HG03460 (cell line): ENCODE measurements around the gene RNF2.

ENCODE experiments used
- ATAC-seq: cut with Tn5 transposase; IDR thresholded peaks from one replicate; pipeline ENCODE4 v1.9.1; 2021; ENCODE audit not compliant: unreplicated experiment

Gene RNF2

GRCh38 chr1:185091480-185091879 lies 46.1 kb downstream of the RNF2 start:
- ATAC-seq = no peak

DNA sequence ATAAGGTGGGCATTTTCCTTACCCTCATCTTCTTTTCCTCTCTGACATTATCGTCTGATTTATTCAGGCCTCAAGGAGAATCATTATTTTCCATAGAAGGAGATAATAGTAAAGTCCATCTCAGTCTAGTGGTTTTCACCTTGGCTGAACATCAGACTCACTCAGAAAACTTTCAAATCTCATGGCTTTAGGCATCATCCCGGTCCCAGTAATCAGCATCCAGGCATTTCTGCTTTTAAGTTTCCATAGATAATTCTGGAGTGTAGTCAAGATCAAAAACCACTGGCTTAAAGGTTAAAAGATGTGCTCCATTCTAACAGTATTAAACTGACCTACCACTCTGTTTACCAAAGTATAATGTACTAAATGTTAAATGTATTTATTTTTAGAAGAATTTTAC lies 49.4 kb downstream of the RNF2 start:
- no peak for ATAC-seq

DNA sequence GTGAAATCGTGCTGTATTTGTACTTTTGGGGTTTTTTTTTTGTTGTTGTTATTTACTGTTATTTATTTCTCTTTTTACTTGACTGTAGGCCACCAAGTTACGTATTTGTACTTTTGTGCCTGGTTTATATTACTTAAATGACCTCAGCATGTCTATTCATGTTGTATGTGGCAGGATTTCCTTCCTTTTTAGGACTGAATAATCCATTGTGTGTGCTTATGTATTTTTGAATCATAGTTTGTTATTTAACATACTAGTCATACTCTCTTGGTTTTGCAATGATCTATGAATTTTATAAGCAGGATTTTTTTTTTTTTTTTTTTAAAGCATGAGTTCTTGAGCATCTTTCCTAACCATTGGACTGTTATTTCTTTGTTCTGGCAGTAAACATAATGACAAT lies 51.2 kb downstream of the RNF2 start:
- no peak for ATAC-seq

DNA sequence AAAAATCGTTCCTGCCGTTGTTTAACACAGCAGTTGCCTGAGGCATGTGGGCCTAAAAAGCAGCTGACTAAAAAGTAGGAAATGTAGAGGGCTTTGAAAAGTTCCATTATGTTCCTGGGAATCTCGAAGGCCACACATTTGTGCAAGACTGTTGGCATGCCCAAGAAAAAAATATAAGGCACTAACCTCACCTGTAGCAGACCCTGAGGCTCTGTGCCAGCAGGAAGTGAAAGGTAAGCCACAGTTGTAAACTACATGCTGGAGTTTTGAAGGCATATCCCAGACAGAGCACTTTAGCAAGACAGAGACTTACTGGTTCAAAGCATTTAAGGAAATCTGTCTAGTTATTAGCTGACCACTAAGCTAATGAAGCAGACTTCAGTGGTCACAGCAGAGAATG lies 58.7 kb downstream of the RNF2 start:
- no peak for ATAC-seq

DNA sequence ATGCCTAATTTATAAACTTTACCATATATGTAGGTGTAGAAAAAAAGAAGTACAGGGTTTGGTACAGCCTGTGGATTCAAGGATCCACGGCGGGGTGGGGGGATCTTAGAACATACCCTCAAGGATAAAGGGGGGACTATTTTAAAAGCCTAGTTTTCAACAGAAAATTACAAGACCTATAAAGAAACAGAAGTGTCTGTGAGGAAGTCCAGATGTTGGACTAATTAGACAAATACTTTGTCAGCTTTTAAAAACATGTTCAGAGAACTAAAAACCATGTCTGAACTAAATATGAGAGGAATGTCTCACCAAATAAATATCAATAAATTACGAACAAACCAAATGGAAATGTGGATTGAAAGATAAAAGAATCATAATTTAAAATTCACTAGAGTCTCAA lies 59.8 kb downstream of the RNF2 start:
- no peak for ATAC-seq

DNA sequence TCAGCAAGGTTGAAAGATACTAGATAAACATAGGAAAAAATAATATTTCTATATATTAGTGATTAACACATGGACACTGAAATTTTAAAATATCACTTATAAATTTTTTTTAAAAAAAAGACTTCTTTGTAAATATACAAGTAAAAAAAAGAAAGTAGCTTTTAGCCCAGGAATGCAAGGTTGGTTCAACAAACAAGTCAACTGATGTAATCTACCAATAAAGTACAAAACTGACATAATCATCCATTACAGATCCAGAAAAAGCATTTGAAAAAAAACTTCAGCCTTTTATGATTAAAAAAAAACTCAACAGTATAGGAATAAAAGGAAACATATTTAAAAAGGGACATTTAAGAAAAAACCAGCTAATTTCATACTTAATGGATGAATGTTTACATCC lies 63.0 kb downstream of the RNF2 start:
- no peak for ATAC-seq

- ATAC-seq = no peak
Measured at GRCh38 chr1:185110145-185110544, 64.8 kb downstream of the RNF2 start.

DNA sequence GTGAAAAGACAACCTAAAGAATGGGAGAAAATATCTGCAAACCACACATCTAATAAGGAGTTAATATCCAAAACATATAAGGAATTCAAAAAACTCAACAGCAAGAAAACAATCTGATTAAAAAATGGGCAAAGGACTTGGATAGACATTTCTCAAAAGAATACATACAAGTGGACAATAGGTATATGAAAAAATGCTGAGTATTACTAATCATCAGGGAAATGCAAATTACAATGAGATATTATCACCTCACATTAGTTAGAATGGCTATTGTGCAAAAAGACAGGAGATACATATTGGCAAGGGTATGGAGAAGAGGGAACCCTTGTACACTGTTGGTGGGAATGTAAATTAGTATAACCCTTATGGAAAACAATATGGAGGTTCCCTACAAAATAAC lies 66.5 kb downstream of the RNF2 start:
- no peak for ATAC-seq

DNA sequence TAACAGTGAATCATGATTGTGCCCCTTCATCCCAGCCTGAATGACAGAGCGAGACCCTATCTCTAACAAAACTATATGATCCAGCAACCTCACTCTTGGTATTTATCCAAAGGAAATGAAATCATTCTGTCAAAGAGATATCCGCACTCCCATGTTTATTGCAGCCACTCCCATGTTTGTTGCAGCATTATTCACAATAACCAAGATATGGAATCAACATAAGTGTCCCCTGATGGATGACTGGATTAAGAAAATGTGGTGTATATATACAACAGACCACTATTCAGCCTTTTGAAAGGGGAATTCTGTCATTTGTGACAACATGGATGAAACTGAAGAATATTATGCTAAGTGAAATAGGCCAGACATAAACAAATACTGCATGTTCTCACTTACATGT lies 67.0 kb downstream of the RNF2 start:
- no peak for ATAC-seq

DNA sequence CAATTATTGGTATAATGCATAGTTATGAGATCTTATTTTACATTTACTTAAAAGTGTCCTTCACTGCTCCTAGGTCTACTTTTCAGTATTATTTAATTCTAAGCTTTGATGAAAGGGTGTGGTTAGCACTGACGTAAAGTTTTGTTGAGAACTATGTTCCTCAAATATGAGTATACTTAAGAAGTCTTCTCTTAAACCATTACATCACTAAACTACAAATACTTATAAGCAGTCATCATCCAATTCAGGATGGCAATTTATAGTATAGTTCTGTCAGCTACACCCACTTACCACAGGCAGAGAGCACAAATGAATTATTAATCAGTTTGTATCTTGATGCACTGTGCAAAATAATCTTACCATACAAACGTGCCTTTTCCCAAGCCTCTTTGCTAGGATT lies 84.3 kb downstream of the RNF2 start:
- no peak for ATAC-seq

DNA sequence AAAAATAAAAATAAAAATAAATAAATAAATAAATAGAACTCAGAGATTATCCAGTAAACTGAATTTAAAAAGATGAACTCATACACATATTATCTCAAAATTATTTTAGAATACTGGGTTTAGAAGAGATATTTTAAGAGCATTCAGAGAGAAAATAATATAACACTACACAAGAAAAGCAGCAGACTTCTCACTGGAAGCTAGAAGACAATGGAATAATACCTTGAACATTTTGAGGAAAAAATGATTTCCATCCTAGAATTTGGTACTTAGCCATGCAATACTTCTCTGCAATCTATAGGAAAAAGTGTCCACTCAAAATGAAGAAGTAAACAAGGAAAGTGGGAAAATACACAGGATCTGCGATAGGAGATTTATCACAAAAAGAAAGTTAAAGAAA lies 87.2 kb downstream of the RNF2 start:
- ATAC-seq = no peak

DNA sequence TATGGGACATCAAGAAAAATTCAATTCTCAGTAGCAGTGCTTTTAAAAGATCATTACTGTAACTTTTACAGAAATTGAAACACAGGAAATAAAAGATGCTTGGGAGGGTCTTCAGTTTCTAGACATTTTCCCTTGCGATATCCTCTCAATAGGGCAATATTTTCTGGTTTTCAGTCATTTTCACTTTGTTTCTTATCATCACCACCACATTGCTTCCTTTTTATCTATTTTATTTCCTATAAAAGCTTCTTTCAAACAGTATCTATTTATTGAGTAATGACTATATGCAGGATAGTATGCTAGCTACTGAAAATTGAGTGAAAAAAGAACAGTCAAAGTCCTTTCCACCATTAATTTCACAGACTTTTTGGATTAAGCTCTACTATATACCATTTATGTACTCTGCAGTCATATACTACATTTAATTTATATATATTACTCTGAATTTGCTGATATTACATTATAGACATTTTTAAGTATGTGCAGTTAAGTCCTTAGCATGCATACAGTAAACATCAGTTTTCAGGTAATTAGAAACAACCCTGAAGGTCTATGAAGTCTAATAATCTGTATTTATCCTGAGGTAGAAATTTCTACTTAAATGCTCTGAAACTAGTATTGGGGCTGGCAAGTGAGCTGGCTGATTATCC lies 92.7 kb downstream of the RNF2 start:
- no peak for ATAC-seq

- no peak for ATAC-seq
Measured at GRCh38 chr1:185139246-185139645, 93.9 kb downstream of the RNF2 start.

GRCh38 chr1:185144233-185144632 lies 98.9 kb downstream of the RNF2 start:
- ATAC-seq = no peak

GRCh38 chr1:185151215-185151614 lies 105.9 kb downstream of the RNF2 start:
- ATAC-seq = no peak
